K562 (cell line): ENCODE data around the gene KLHL24. TPM values are rescaled to one million over a fixed set of nuclear protein-coding genes. Genes with fewer than 3 reads are reported as not detected.

Experiments
- ATAC-seq: fragments of 200-7000 bp; cut with Tn5 transposase; 3 replicates; pipeline ENCODE4 v1.9.1; 2020; ENCODE audit warnings: moderate library complexity
- BruUV-seq: library from RNA; stranded (reverse); fragments of 400-500 nt; replicated peaks from 2 replicates; lab custom pipeline; 2021; lab: Mats Ljungman, UMichigan
- CTCF ChIA-PET: fragments of 300-600 bp; formaldehyde crosslinking; extraction: SDS; loops from one replicate; lab custom pipeline; 2021; ENCODE audit warnings: low intra/inter-chr PET ratio; lab: Yijun Ruan, JAX
- POLR2A ChIA-PET: fragments of 300-600, 350-650 bp; sonication (Branson Sonifier 250); formaldehyde crosslinking; extraction: SDS; loops from one replicate; lab custom pipeline; 2021; ENCODE audit warnings: antibody characterized with exemption, inconsistent platforms; lab: Yijun Ruan, JAX
- DNase-seq, 4 experiments: peaks; one replicate each; pipeline versions ENCODE4 v3.0.0 to v3.0.0-alpha.2; 2011 to 2018; ENCODE audit warnings: low spot score in 3 of 4, mixed read lengths in 3 of 4; ENCODE audit errors: extremely low read depth in 1 of 4
- FAIRE-seq: peaks from 2 replicates; lab custom pipeline; 2011; peaks lifted over from hg19 to GRCh38; lab: Jason Lieb, UNC
- H2AFZ ChIP-seq: 2 replicates; pipeline ENCODE4 v1.6.0; 2011; ENCODE audit warnings: low read depth, low read length, control low read depth, inconsistent platforms
- H3K27ac ChIP-seq: fragments of 200-600 bp; 3 replicates; pipeline ENCODE4 v1.8.0; 2011; ENCODE audit warnings: low read depth, mild to moderate bottlenecking, control low read depth, inconsistent platforms, low read length, moderate library complexity, mixed read lengths; ENCODE audit errors: extremely low read depth
- H3K27me3 ChIP-seq, 2 experiments: fragments of 300-600 bp in 1 of 2; 2 replicates in 1 of 2; 3 replicates in 1 of 2; pipeline versions ENCODE4 v1.6.0 to v1.8.0; 2011; ENCODE audit warnings: inconsistent platforms in 2 of 2, low read length in 2 of 2, mild to moderate bottlenecking in 1 of 2, mixed read lengths in 1 of 2, moderate library complexity in 1 of 2; ENCODE audit not compliant: control insufficient read depth in 2 of 2, insufficient read depth in 2 of 2
- H3K36me3 ChIP-seq: fragments of 300-600 bp; 3 replicates; pipeline ENCODE4 v1.8.0; 2011; ENCODE audit warnings: mild to moderate bottlenecking, low read length, inconsistent platforms; ENCODE audit not compliant: control insufficient read depth, insufficient read depth
- H3K4me1 ChIP-seq, 2 experiments: fragments of 200-600 bp in 1 of 2; replicated peaks in 1 of 2; 2 replicates in 1 of 2; 3 replicates in 1 of 2; pipeline versions ENCODE4 v1.5.1 to v1.8.0; 2011; ENCODE audit warnings: inconsistent platforms in 2 of 2, low read length in 2 of 2, mild to moderate bottlenecking in 1 of 2, mixed read lengths in 1 of 2, moderate library complexity in 1 of 2; ENCODE audit not compliant: control insufficient read depth in 2 of 2, insufficient read depth in 2 of 2
- H3K4me2 ChIP-seq: 2 replicates; pipeline ENCODE4 v1.6.1; 2011; ENCODE audit warnings: low read length, control low read depth, inconsistent platforms, mixed read lengths; ENCODE audit not compliant: insufficient read depth
- H3K4me3 ChIP-seq: fragments of 200-600 bp; sonication (generic), shearing (Covaris generic); 2 replicates; pipeline ENCODE4 v1.5.1; 2016; ENCODE audit warnings: control low read depth, inconsistent platforms
- H3K79me2 ChIP-seq: fragments of 200-600 bp; 3 replicates; pipeline ENCODE4 v1.8.0; 2011; ENCODE audit warnings: low read length, inconsistent platforms; ENCODE audit not compliant: control insufficient read depth, insufficient read depth
- H3K9ac ChIP-seq, 2 experiments: 2 replicates each; pipeline versions ENCODE4 v1.6.0 to v1.6.1; 2011; ENCODE audit warnings: low read depth in 2 of 2, low read length in 2 of 2, control low read depth in 1 of 2, inconsistent platforms in 1 of 2, mild to moderate bottlenecking in 1 of 2, mixed read lengths in 1 of 2; ENCODE audit not compliant: insufficient read depth in 1 of 2
- H3K9me1 ChIP-seq: one replicate; pipeline ENCODE4 v1.6.0; 2011; ENCODE audit warnings: inconsistent platforms, mild to moderate bottlenecking, low read length, moderate library complexity; ENCODE audit not compliant: control insufficient read depth, insufficient read depth
- H3K9me3 ChIP-seq: replicated peaks from 2 replicates; pipeline ENCODE4 v1.5.1; 2011; ENCODE audit warnings: low read depth, low read length, inconsistent platforms; ENCODE audit not compliant: control insufficient read depth, insufficient read depth
- H4K20me1 ChIP-seq: replicated peaks from 2 replicates; pipeline ENCODE4 v1.6.1; 2011; ENCODE audit warnings: low read length, inconsistent platforms, mixed read lengths; ENCODE audit not compliant: control insufficient read depth, insufficient read depth
- BRD4 ChIP-seq: fragments of 200-600 bp; sonication (generic); IDR thresholded peaks from 2 replicates; pipeline ENCODE4 v1.6.1; 2017; ENCODE audit warnings: inconsistent platforms
- NFE2L1 ChIP-seq: fragments of 450-650 bp; IDR thresholded peaks from 2 replicates; pipeline ENCODE4 v1.6.1; 2016; ENCODE audit warnings: missing genetic modification characterization, low read depth, mild to moderate bottlenecking, missing compliant biosample characterization, moderate library complexity, borderline replicate concordance
- RBM15 ChIP-seq: fragments of 200-400 bp; formaldehyde crosslinking; IDR thresholded peaks from 2 replicates; pipeline ENCODE4 v1.6.1; 2018; ENCODE audit warnings: mild to moderate bottlenecking, low read length, moderate library complexity; ENCODE audit not compliant: insufficient read depth
- RBM34 ChIP-seq: fragments of 200-400 bp; formaldehyde crosslinking; IDR thresholded peaks from 2 replicates; pipeline ENCODE4 v1.6.1; 2018; ENCODE audit warnings: low read length, borderline replicate concordance; ENCODE audit not compliant: insufficient read depth
- RFX7 ChIP-seq: fragments of 250-450 bp; sonication (Bioruptor Pico); IDR thresholded peaks from 2 replicates; pipeline ENCODE4 v1.5.1; 2021; ENCODE audit warnings: mild to moderate bottlenecking
- SMAD1 ChIP-seq: fragments of 150-350 bp; IDR thresholded peaks from 2 replicates; pipeline ENCODE4 v1.6.1; 2014; ENCODE audit warnings: low read length, low read depth; ENCODE audit not compliant: partially characterized antibody
- SOX6 ChIP-seq: fragments of 450-650 bp; IDR thresholded peaks from 2 replicates; pipeline ENCODE4 v1.6.1; 2014; ENCODE audit warnings: mild to moderate bottlenecking
- SRSF1 ChIP-seq: fragments of 200-400 bp; formaldehyde crosslinking; IDR thresholded peaks from 2 replicates; pipeline ENCODE4 v1.6.1; 2017; ENCODE audit warnings: mild to moderate bottlenecking, low read depth, low read length, moderate library complexity
- TCF7 ChIP-seq: sonication (generic); IDR thresholded peaks from 2 replicates; pipeline ENCODE4 v1.6.1; 2016; ENCODE audit warnings: antibody characterized with exemption, borderline replicate concordance
- ZSCAN29 ChIP-seq: fragments of 450-650 bp; IDR thresholded peaks from 2 replicates; pipeline ENCODE4 v1.6.1; 2017
- WGBS: fragments of 100-300 bp; shearing (Covaris generic); methylation state at CpG from one replicate; pipeline ENCODE4 v1.1.6; 2016; ENCODE audit warnings: low coverage, mixed read lengths; ENCODE audit not compliant: insufficient coverage; ENCODE audit errors: missing lambda C conversion rate; 5-methylcytosine and 5-hydroxymethylcytosine counted together
- in situ Hi-C: fragments of 300-500 bp; cut with MboI; formaldehyde crosslinking; loops from 4 replicates; pipeline ENCODE4 v1.15.0; 2018; ENCODE audit warnings: inconsistent platforms, mixed read lengths
- intact Hi-C: fragments of 100-400 bp; cut with micrococcal nuclease; formaldehyde crosslinking; loops from 2 replicates; pipeline ENCODE4 v1.14.2; 2022
- polyA plus RNA-seq, 8 experiments: library from polyadenylated mRNA; depleted of rRNA in 4 of 8; stranded (reverse) in 5 of 8; unstranded in 3 of 8; fragments of >200 nt; fragmentation: Nextera tagmentation in 2 of 8; fragmentation: Illumina TruSeq in 1 of 8; extraction: Ambion mirVana in 2 of 8; extraction: Trizol in 1 of 8; gene quantifications; 2 replicates each; pipeline versions ENCODE4 v1.2.1 to v1.2.3, GENCODE V29; 2011 to 2014; ENCODE audit warnings: inconsistent platforms in 1 of 8, missing spikeins in 1 of 8
- total RNA-seq, 7 experiments: library from RNA; depleted of rRNA in 6 of 7; stranded (reverse); fragments of >200 nt in 6 of 7; fragmentation: Illumina TruSeq in 2 of 7; extraction: Trizol in 2 of 7; gene quantifications; 2 replicates each; pipeline versions ENCODE4 v1.2.1 to v1.2.3, GENCODE V29; 2011 to 2021; ENCODE audit warnings: low replicate concordance in 1 of 7
- TF ChIP-seq, protein P1 (sequence below): fragments of 200-400 bp; formaldehyde crosslinking; IDR thresholded peaks from 2 replicates; pipeline ENCODE4 v1.6.1; 2017; ENCODE audit warnings: mild to moderate bottlenecking, low read depth, low read length, moderate library complexity
- TF ChIP-seq, protein P2 (sequence below): fragments of 450-650 bp; formaldehyde crosslinking; IDR thresholded peaks from 2 replicates; pipeline ENCODE4 v1.4.0; 2020; ENCODE audit warnings: mild to moderate bottlenecking, moderate library complexity
- TF ChIP-seq, protein P3 (sequence below): fragments of 250-450 bp; sonication (Bioruptor Pico); IDR thresholded peaks from 2 replicates; pipeline ENCODE4 v1.4.0; 2020; ENCODE audit warnings: mild to moderate bottlenecking

KLHL24 gene
- total and polyA plus RNA-seq, 9 of the 15 experiments (the other 6 are each of a cell fraction or from before 2014, with no cell fraction given), result 3.3 to 21.2 (median 14.2) TPM

DNA sequence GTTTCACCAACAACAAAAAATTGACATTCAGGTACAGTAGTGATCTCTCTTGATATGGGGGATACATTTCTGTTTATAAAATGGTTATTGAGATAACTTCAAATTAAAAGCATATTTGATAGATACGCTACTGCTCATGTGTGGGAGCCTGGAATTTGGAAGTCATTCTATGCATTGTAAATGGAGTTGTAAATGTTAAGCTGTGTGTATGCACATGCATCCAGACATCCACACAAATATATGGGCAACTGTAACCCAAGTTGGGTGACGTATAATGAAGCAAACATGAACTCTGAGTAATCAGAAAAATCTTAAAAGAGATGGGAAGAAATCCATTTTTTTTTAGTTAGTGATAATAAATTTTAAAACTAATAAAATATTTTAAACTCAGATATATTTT is 9.8 kb downstream of the KLHL24 start:
- ATAC-seq, result no peak
- in situ Hi-C loops, result no loop called here
- H3K27ac ChIP-seq, result no peak overlapping the region
- no peak for DNase-seq
- intact Hi-C loops, result no loop called here
- CTCF ChIA-PET, result no interaction called here
- H2AFZ ChIP-seq, result no peak overlapping the region
- POLR2A ChIA-PET, result interaction anchor here (0.9 to 1.3 kb wide), 3 partner anchors 9 to 118 kb away, joined by 3 to 8 read pairs (median 4); partner anchors contain the start of gene KLHL24
- BruUV-seq, result no TSS peak
- no peaks in the 10 kb centered on the region for H3K9me1 ChIP-seq
- H3K9me3 ChIP-seq, result no peaks in the 10 kb centered on the region
- H3K27me3 ChIP-seq, result no peaks in the 10 kb centered on the region
- H3K4me2 ChIP-seq, result no peak overlapping the region
- H3K4me3 ChIP-seq, result no peak overlapping the region
- WGBS, result 88% methylated on average over 2 of the region's 2 CpGs
- no peaks in the 10 kb centered on the region for H3K4me1 ChIP-seq
- no peak overlapping the region for H3K9ac ChIP-seq
- FAIRE-seq, result no peak
- no peaks in the 10 kb centered on the region; the same call in 2 of the 3 replicates for H3K79me2 ChIP-seq
- no peaks in the 10 kb centered on the region for H4K20me1 ChIP-seq
- no peaks in the 10 kb centered on the region for H3K36me3 ChIP-seq
- TF ChIP-seq RBM15 (no peak), SMAD1 (no peak), NFE2L1 (tag) (no peak), RFX7 (no peak), SOX6 (no peak), BRD4 (no peak), ZSCAN29 (no peak), TCF7 (no peak), RBM34 (no peak), SRSF1 (no peak)
- TF ChIP-seq, protein P1, sequence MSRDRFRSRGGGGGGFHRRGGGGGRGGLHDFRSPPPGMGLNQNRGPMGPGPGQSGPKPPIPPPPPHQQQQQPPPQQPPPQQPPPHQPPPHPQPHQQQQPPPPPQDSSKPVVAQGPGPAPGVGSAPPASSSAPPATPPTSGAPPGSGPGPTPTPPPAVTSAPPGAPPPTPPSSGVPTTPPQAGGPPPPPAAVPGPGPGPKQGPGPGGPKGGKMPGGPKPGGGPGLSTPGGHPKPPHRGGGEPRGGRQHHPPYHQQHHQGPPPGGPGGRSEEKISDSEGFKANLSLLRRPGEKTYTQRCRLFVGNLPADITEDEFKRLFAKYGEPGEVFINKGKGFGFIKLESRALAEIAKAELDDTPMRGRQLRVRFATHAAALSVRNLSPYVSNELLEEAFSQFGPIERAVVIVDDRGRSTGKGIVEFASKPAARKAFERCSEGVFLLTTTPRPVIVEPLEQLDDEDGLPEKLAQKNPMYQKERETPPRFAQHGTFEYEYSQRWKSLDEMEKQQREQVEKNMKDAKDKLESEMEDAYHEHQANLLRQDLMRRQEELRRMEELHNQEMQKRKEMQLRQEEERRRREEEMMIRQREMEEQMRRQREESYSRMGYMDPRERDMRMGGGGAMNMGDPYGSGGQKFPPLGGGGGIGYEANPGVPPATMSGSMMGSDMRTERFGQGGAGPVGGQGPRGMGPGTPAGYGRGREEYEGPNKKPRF, result no peak
- TF ChIP-seq, protein P2, sequence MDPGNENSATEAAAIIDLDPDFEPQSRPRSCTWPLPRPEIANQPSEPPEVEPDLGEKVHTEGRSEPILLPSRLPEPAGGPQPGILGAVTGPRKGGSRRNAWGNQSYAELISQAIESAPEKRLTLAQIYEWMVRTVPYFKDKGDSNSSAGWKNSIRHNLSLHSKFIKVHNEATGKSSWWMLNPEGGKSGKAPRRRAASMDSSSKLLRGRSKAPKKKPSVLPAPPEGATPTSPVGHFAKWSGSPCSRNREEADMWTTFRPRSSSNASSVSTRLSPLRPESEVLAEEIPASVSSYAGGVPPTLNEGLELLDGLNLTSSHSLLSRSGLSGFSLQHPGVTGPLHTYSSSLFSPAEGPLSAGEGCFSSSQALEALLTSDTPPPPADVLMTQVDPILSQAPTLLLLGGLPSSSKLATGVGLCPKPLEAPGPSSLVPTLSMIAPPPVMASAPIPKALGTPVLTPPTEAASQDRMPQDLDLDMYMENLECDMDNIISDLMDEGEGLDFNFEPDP (CRISPR knock-in tag), result no peak
- TF ChIP-seq, protein P3, sequence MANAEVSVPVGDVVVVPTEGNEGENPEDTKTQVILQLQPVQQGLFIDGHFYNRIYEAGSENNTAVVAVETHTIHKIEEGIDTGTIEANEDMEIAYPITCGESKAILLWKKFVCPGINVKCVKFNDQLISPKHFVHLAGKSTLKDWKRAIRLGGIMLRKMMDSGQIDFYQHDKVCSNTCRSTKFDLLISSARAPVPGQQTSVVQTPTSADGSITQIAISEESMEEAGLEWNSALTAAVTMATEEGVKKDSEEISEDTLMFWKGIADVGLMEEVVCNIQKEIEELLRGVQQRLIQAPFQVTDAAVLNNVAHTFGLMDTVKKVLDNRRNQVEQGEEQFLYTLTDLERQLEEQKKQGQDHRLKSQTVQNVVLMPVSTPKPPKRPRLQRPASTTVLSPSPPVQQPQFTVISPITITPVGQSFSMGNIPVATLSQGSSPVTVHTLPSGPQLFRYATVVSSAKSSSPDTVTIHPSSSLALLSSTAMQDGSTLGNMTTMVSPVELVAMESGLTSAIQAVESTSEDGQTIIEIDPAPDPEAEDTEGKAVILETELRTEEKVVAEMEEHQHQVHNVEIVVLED (CRISPR knock-in tag), result no peak
- TF ChIP-seq, all 486 proteins: peak for 0
